Measurements from ENCODE around the gene USPL1. TPM values are rescaled to one million over a fixed set of nuclear protein-coding genes. Genes with fewer than 3 reads are reported as not detected.

Gene USPL1
- total and polyA plus RNA-seq, 4 donors: 8.5 to 31.9 (median 11.5) TPM

DNA sequence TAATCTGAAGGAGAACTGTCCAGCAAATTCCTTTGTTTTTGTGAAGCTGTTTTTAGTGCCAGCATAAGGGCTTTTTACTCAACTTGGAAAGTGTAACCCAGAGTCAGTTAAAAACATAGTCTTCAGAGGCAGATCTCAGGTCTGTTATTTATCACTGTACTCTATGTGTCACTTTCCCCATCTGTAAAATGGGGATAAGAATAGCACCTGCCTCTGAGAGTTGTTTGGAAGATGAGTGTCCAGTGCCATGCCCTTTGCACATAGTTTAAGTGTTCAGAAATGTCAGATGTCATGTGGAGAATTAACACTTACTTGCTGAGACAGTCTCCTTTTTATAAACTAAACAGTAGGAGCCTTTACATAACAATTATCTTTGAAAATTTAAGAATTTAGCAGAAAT, 27.9 kb downstream of the USPL1 start:
- H3K36me3 ChIP-seq (ENCODE audit: control insufficient read depth in 4 of 4, insufficient read depth in 4 of 4, low read length in 4 of 4): peaks cover 26 to 39% (median 35%) of the 10 kb centered on the region in 4 donors
- no peak overlapping the region for H3K9ac ChIP-seq (ENCODE audit: insufficient read depth in 1 of 2, low read length in 2 of 2)
- H3K9me3 ChIP-seq (ENCODE audit: control insufficient read depth in 4 of 4, insufficient read depth in 3 of 4, low read length in 3 of 4): no peaks in the 10 kb centered on the region
- no peaks in the 10 kb centered on the region for H3K27me3 ChIP-seq (ENCODE audit: control insufficient read depth in 3 of 3, insufficient read depth in 3 of 3, low read length in 2 of 3)
- peaks cover 0 to 3% (median 0%) of the 10 kb centered on the region in 5 donors for H3K4me1 ChIP-seq (ENCODE audit: control insufficient read depth in 5 of 5, insufficient read depth in 5 of 5, low read length in 5 of 5)
- TF ChIP-seq, protein P1, sequence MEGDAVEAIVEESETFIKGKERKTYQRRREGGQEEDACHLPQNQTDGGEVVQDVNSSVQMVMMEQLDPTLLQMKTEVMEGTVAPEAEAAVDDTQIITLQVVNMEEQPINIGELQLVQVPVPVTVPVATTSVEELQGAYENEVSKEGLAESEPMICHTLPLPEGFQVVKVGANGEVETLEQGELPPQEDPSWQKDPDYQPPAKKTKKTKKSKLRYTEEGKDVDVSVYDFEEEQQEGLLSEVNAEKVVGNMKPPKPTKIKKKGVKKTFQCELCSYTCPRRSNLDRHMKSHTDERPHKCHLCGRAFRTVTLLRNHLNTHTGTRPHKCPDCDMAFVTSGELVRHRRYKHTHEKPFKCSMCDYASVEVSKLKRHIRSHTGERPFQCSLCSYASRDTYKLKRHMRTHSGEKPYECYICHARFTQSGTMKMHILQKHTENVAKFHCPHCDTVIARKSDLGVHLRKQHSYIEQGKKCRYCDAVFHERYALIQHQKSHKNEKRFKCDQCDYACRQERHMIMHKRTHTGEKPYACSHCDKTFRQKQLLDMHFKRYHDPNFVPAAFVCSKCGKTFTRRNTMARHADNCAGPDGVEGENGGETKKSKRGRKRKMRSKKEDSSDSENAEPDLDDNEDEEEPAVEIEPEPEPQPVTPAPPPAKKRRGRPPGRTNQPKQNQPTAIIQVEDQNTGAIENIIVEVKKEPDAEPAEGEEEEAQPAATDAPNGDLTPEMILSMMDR (IDR thresholded peaks at IDR 0.05; ENCODE audit: control extremely low read depth, extremely low read depth): no peak
- H3K4me3 ChIP-seq: no peak overlapping the region
- H3K27ac ChIP-seq (ENCODE audit: low read depth in 1 of 2, low read length in 1 of 2): no peak overlapping the region
- DNase-seq: no peak
- no peak for ATAC-seq (ENCODE audit: insufficient read depth, low FRiP score)

DNA sequence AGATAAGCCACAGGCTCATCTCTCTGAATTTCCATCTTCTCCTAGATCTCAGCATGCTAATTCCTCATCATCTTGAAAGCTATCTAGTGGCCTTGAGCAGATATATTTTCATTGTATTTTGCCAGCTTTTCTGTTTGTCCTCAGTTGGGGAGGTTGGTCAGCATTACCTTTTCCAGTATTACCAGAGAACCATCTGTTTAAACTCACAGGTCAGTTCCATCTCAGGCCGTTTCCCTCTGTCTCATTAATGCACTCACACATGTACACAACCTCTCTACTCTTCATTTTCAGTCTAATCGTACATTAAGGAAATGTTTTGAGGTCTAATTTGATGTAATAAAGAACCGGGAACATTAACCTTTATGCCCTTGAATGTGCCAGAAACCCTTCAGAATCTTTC, 29.7 kb downstream of the USPL1 start:
- Histone ChIP-seq H3K4me1 (ENCODE audit: control insufficient read depth in 5 of 5, insufficient read depth in 5 of 5, low read length in 5 of 5) (peaks cover 0 to 3% (median 0%) of the 10 kb centered on the region in 5 donors), H3K4me3 (no peak overlapping the region), H3K9me3 (ENCODE audit: control insufficient read depth in 4 of 4, insufficient read depth in 3 of 4, low read length in 3 of 4) (no peaks in the 10 kb centered on the region), H3K36me3 (ENCODE audit: control insufficient read depth in 4 of 4, insufficient read depth in 4 of 4, low read length in 4 of 4) (peaks cover 22 to 39% (median 36%) of the 10 kb centered on the region in 4 donors), H3K27ac (ENCODE audit: low read depth in 1 of 2, low read length in 1 of 2) (no peak overlapping the region), H3K27me3 (ENCODE audit: control insufficient read depth in 3 of 3, insufficient read depth in 3 of 3, low read length in 2 of 3) (no peaks in the 10 kb centered on the region), H3K9ac (ENCODE audit: insufficient read depth in 1 of 2, low read length in 2 of 2) (no peak overlapping the region)
- 71 to 82% methylated on average over 3 of the region's 3 CpGs for WGBS, 2 donors
- no peak for ATAC-seq (ENCODE audit: insufficient read depth, low FRiP score)
- TF ChIP-seq, protein P1 (IDR thresholded peaks at IDR 0.05; ENCODE audit: control extremely low read depth, extremely low read depth): no peak
- no peak for DNase-seq

- no peaks in the 10 kb centered on the region for H3K27me3 ChIP-seq (ENCODE audit: control insufficient read depth in 3 of 3, insufficient read depth in 3 of 3, low read length in 2 of 3)
- no peak overlapping the region for H3K4me3 ChIP-seq
- no peak overlapping the region for H3K9ac ChIP-seq (ENCODE audit: insufficient read depth in 1 of 2, low read length in 2 of 2)
- H3K36me3 ChIP-seq (ENCODE audit: control insufficient read depth in 4 of 4, insufficient read depth in 4 of 4, low read length in 4 of 4): peaks cover 21 to 38% (median 33%) of the 10 kb centered on the region in 4 donors
- peaks cover 0 to 5% (median 0%) of the 10 kb centered on the region in 5 donors for H3K4me1 ChIP-seq (ENCODE audit: control insufficient read depth in 5 of 5, insufficient read depth in 5 of 5, low read length in 5 of 5)
- no peaks in the 10 kb centered on the region for H3K9me3 ChIP-seq (ENCODE audit: control insufficient read depth in 4 of 4, insufficient read depth in 3 of 4, low read length in 3 of 4)
- WGBS, 2 donors: 84 to 93% methylated on average over 6 of the region's 6 CpGs
- TF ChIP-seq, protein P1 (IDR thresholded peaks at IDR 0.05; ENCODE audit: control extremely low read depth, extremely low read depth): no peak
- no peak for ATAC-seq (ENCODE audit: insufficient read depth, low FRiP score)
- no peak for DNase-seq
- H3K27ac ChIP-seq (ENCODE audit: low read depth in 1 of 2, low read length in 1 of 2): no peak overlapping the region
Observed at GRCh38 chr13:30647824-30648521, 30.3 kb downstream of the USPL1 start.

All from lung (tissue), 12 donors.